GM12878 (cell line): ENCODE data around the gene MIGA2. TPM values are rescaled to one million over a fixed set of nuclear protein-coding genes. Genes with fewer than 3 reads are reported as not detected.

Source experiments
- ATAC-seq: fragments of 200-7000 bp; cut with Tn5 transposase; 3 replicates; pipeline ENCODE4 v1.9.1; 2020; ENCODE audit warnings: mild to moderate bottlenecking, moderate library complexity
- BruUV-seq: library from RNA; stranded (reverse); fragments of 400-500 nt; replicated peaks from 2 replicates; lab custom pipeline; 2021; lab: Mats Ljungman, UMichigan
- CTCF ChIA-PET: fragments of 300-600 bp; sonication (Branson Sonifier 250); formaldehyde crosslinking; extraction: SDS; loops from one replicate; lab custom pipeline; 2021; ENCODE audit warnings: inconsistent platforms; lab: Yijun Ruan, JAX
- POLR2A ChIA-PET: fragments of 350-600 bp; formaldehyde crosslinking; extraction: SDS; loops from one replicate; lab custom pipeline; 2021; ENCODE audit warnings: inconsistent platforms; lab: Charles Lee
- RAD21 ChIA-PET: fragments of 300-600 bp; sonication (Branson Sonifier 250); formaldehyde crosslinking; loops from one replicate; lab custom pipeline; 2023; ENCODE audit warnings: antibody characterized with exemption; ENCODE audit not compliant: unreplicated experiment; lab: Charles Lee
- SMC1A ChIA-PET: fragments of 300-600 bp; sonication (Branson Sonifier 250); formaldehyde crosslinking; loops from one replicate; lab custom pipeline; 2023; ENCODE audit not compliant: unreplicated experiment, uncharacterized antibody; lab: Charles Lee
- DNase-seq: peaks from one replicate; pipeline ENCODE4 v3.0.0-alpha.2; 2011; ENCODE audit warnings: low read depth, low spot score
- FAIRE-seq: peaks from 3 replicates; lab custom pipeline; 2011; peaks lifted over from hg19 to GRCh38; lab: Jason Lieb, UNC
- H2AFZ ChIP-seq: 2 replicates; pipeline ENCODE4 v1.6.0; 2011; ENCODE audit warnings: low read depth, low read length, control low read depth; ENCODE audit not compliant: control insufficient read depth
- H3K27ac ChIP-seq: 2 replicates; pipeline ENCODE4 v1.5.1; 2011; ENCODE audit warnings: control low read depth; ENCODE audit not compliant: control insufficient read depth, insufficient read depth
- H3K27me3 ChIP-seq, 2 experiments: replicated peaks in 1 of 2; 2 replicates each; pipeline versions ENCODE4 v1.6.0 to v1.6.1; 2011; ENCODE audit warnings: low read length in 1 of 2; ENCODE audit not compliant: control insufficient read depth in 2 of 2, insufficient read depth in 2 of 2
- H3K36me3 ChIP-seq, 2 experiments: 2 replicates each; pipeline ENCODE4 v1.5.1; 2011; ENCODE audit warnings: low read length in 1 of 2; ENCODE audit not compliant: control insufficient read depth in 2 of 2, insufficient read depth in 2 of 2
- H3K4me1 ChIP-seq: 2 replicates; pipeline ENCODE4 v1.6.1; 2011; ENCODE audit warnings: mild to moderate bottlenecking, low read length, moderate library complexity, mixed read lengths; ENCODE audit not compliant: control insufficient read depth, insufficient read depth
- H3K4me2 ChIP-seq: 2 replicates; pipeline ENCODE4 v1.6.0; 2011; ENCODE audit warnings: control low read depth; ENCODE audit not compliant: control insufficient read depth, insufficient read depth
- H3K4me3 ChIP-seq: fragments of 200-600 bp; sonication (generic); 2 replicates; pipeline ENCODE4 v1.5.1; 2016
- H3K79me2 ChIP-seq: 2 replicates; pipeline ENCODE4 v1.6.0; 2011; ENCODE audit warnings: low read length; ENCODE audit not compliant: control insufficient read depth, insufficient read depth
- H3K9ac ChIP-seq: 2 replicates; pipeline ENCODE4 v1.8.0; 2011; ENCODE audit warnings: low read length, control low read depth, mixed read lengths; ENCODE audit not compliant: control insufficient read depth, insufficient read depth
- H3K9me3 ChIP-seq: replicated peaks from 3 replicates; pipeline ENCODE4 v1.5.1; 2011; ENCODE audit warnings: mild to moderate bottlenecking, low read length; ENCODE audit not compliant: control insufficient read depth, insufficient read depth
- H4K20me1 ChIP-seq: 2 replicates; pipeline ENCODE4 v1.6.0; 2011; ENCODE audit not compliant: control insufficient read depth, insufficient read depth
- EED ChIP-seq: sonication (generic); IDR thresholded peaks from 2 replicates; pipeline ENCODE4 v1.6.1; 2016; ENCODE audit warnings: antibody characterized with exemption, low read depth
- MEF2B ChIP-seq: fragments of 450-650 bp; IDR thresholded peaks from 2 replicates; pipeline ENCODE4 v1.6.1; 2018; ENCODE audit warnings: mild to moderate bottlenecking, moderate library complexity; ENCODE audit not compliant: partially characterized antibody, poor library complexity, severe bottlenecking
- NR2F1 ChIP-seq: fragments of 450-650 bp; conservative IDR thresholded peaks from 2 replicates; pipeline ENCODE4 v1.6.1; 2017; ENCODE audit warnings: mild to moderate bottlenecking
- POLR2A ChIP-seq: IDR thresholded peaks from 2 replicates; pipeline ENCODE4 v1.6.1; 2011; ENCODE audit warnings: low read depth, mild to moderate bottlenecking, low read length
- SMAD5 ChIP-seq: IDR thresholded peaks from 2 replicates; pipeline ENCODE4 v1.6.1; 2016; ENCODE audit warnings: antibody characterized with exemption, low read depth
- TAF1 ChIP-seq: IDR thresholded peaks from 2 replicates; pipeline ENCODE4 v1.6.1; 2011; ENCODE audit warnings: mild to moderate bottlenecking, low read depth, low read length, borderline replicate concordance
- TCF12 ChIP-seq: IDR thresholded peaks from 2 replicates; pipeline ENCODE4 v1.6.1; 2011; ENCODE audit warnings: low read depth, mild to moderate bottlenecking, low read length
- TCF3 ChIP-seq: IDR thresholded peaks from 2 replicates; pipeline ENCODE4 v1.6.1; 2012; ENCODE audit warnings: low read depth, mild to moderate bottlenecking, low read length, borderline replicate concordance; ENCODE audit not compliant: insufficient read depth
- WRNIP1 ChIP-seq: IDR thresholded peaks from 2 replicates; pipeline ENCODE4 v1.6.1; 2011; ENCODE audit warnings: low read depth, low read length, improper control_type of control experiment, borderline replicate concordance
- ZBTB4 ChIP-seq: fragments of 450-650 bp; formaldehyde crosslinking; IDR thresholded peaks from 2 replicates; pipeline ENCODE4 v1.4.0; 2022; ENCODE audit warnings: mild to moderate bottlenecking, moderate library complexity
- ZSCAN29 ChIP-seq: fragments of 450-650 bp; IDR thresholded peaks from 2 replicates; pipeline ENCODE4 v1.6.1; 2017; ENCODE audit warnings: mild to moderate bottlenecking, moderate library complexity
- ZZZ3 ChIP-seq: IDR thresholded peaks from 2 replicates; pipeline ENCODE4 v1.6.1; 2011; ENCODE audit warnings: low read depth; ENCODE audit not compliant: control insufficient read depth, insufficient read length
- WGBS: methylation state at CpG from one replicate; pipeline ENCODE4 v1.1.6; 2016; ENCODE audit warnings: low lambda C conversion rate; ENCODE audit not compliant: insufficient replicate concordance, insufficient coverage; ENCODE audit errors: missing lambda C conversion rate; 5-methylcytosine and 5-hydroxymethylcytosine counted together
- in situ Hi-C: fragments of 300-500 bp; cut with MboI; formaldehyde crosslinking; loops from 9 replicates; pipeline ENCODE4 v1.14.3; 2018; ENCODE audit warnings: mixed read lengths
- intact Hi-C: fragments of 100-400 bp; cut with micrococcal nuclease; formaldehyde crosslinking; loops from one replicate; pipeline ENCODE4 v1.14.2; 2022; ENCODE audit not compliant: unreplicated experiment
- polyA plus RNA-seq, 11 experiments: library from polyadenylated mRNA; depleted of rRNA in 4 of 11; unstranded in 6 of 11; stranded (reverse) in 5 of 11; fragments of >200 nt; fragmentation: Nextera tagmentation in 4 of 11; fragmentation: Illumina TruSeq in 1 of 11; extraction: Ambion mirVana in 4 of 11; extraction: Trizol in 1 of 11; gene quantifications; 1 replicate in 1 of 11; 2 replicates in 10 of 11; pipeline versions ENCODE4 v1.2.1 to v1.2.3, GENCODE V29; 2011 to 2016; ENCODE audit warnings: inconsistent platforms in 2 of 11, missing spikeins in 2 of 11, low read depth in 1 of 11
- total RNA-seq, 4 experiments: library from RNA; depleted of rRNA in 3 of 4; stranded (reverse); fragments of >200 nt in 3 of 4; fragmentation: Illumina TruSeq in 1 of 4; extraction: Trizol in 1 of 4; gene quantifications; 2 replicates each; pipeline versions ENCODE4 v1.2.1 to v1.2.3, GENCODE V29; 2013 to 2021

MIGA2 gene
- total and polyA plus RNA-seq, 10 of the 15 experiments (the other 5 are each of a cell fraction or from before 2014, with no cell fraction given) = 0.14 to 31.0 (median 12.7) TPM

- TF ChIP-seq ZBTB4 (CRISPR knock-in tag) = no peak
Observed at GRCh38 chr9:129014608-129015007, 21.8 kb upstream of the MIGA2 start (continued).

- peak overlapping the region; percentile 19; the same call in 1 of the 2 replicates for H3K9ac ChIP-seq
- BruUV-seq = no TSS peak
- peak overlapping the region; percentile 70 for H3K27ac ChIP-seq
- ChIA-PET RAD21 (interaction anchor here (0.7 to 0.9 kb wide), 2 partner anchors 12 to 15 kb away, joined by 3 read pairs; partner anchors contain the start of gene MIGA2), CTCF (interaction anchor here (0.6 to 1.7 kb wide), 4 partner anchors 9 to 64 kb away, joined by 3 to 5 read pairs (median 4); no protein-coding TSS in a partner anchor), SMC1A (no interaction called here), POLR2A (interaction anchor here (0.6 kb wide), 2 partner anchors 73 to 79 kb away, joined by 3 read pairs; no protein-coding TSS in a partner anchor)
- no peaks in the 10 kb centered on the region for H3K27me3 ChIP-seq
- TF ChIP-seq ZSCAN29 (no peak), ZZZ3 (no peak), TCF3 (0 out of 2 replicates have a peak, but pooled peaks have one; percentile 56), POLR2A (peak; percentile 56; the same call in 1 of the 2 replicates), TAF1 (0 out of 2 replicates have a peak, but pooled peaks have one; percentile 20), WRNIP1 (no peak), NR2F1 (peak; percentile 22; the same call in 1 of the 2 replicates), MEF2B (peak; percentile 12), TCF12 (peak; percentile 75; the same call in 1 of the 2 replicates), SMAD5 (no peak), EED (0 out of 2 replicates have a peak, but pooled peaks have one; percentile 14)
- H2AFZ ChIP-seq = peak overlapping the region; percentile 73
- no peaks in the 10 kb centered on the region for H4K20me1 ChIP-seq
- H3K9me3 ChIP-seq = no peaks in the 10 kb centered on the region
- DNase-seq (peak; percentile 28), ATAC-seq (peak; percentile 94), FAIRE-seq (peak; percentile 70)
- in situ Hi-C loops = no loop called here
- H3K4me1 ChIP-seq = no peaks in the 10 kb centered on the region
- no peaks in the 10 kb centered on the region for H3K79me2 ChIP-seq
- H3K4me2 ChIP-seq = peak overlapping the region; percentile 70
- WGBS = 38% methylated on average over 8 of the region's 8 CpGs
- intact Hi-C loops = no loop called here
- no peaks in the 10 kb centered on the region for H3K36me3 ChIP-seq
- H3K4me3 ChIP-seq = peak overlapping the region; percentile 54
Observed at GRCh38 chr9:129021091-129021490, 15.3 kb upstream of the MIGA2 start.
